ENCODE results near the gene CTNNA3. TPM values are rescaled to one million over a fixed set of nuclear protein-coding genes. Genes with fewer than 3 reads are reported as not detected.

The CTNNA3 gene
- total and polyA plus RNA-seq, 2 of the 4 experiments (the other 2 are of a cell fraction), result 0.19 to 0.90 TPM

GRCh38 chr10:66656499-66656898 is 1039.5 kb downstream of the CTNNA3 start:
- Histone ChIP-seq H4K91ac (ENCODE audit: insufficient read depth, low read depth, low read length) (no peak overlapping the region), H4K5ac (ENCODE audit: low read depth, low read length) (no peak overlapping the region), H3K18ac (ENCODE audit: low read depth, low read length) (no peak overlapping the region), H4K8ac (ENCODE audit: low read depth in 2 of 2, low read length in 2 of 2) (no peak overlapping the region), H3K14ac (replicated peaks; ENCODE audit: low read depth, low read length) (no peak overlapping the region), H3K4me1 (ENCODE audit: control insufficient read depth, insufficient read depth, low read length) (no peaks in the 10 kb centered on the region), H4K20me1 (ENCODE audit: insufficient read depth, low read length) (no peaks in the 10 kb centered on the region), H3K23ac (ENCODE audit: low read depth, low read length) (no peak overlapping the region), H3K56ac (ENCODE audit: extremely low read depth, insufficient read depth, low read length) (no peak overlapping the region), H3K9me3 (ENCODE audit: control insufficient read depth, insufficient read depth, low read length) (no peaks in the 10 kb centered on the region), H2BK5ac (ENCODE audit: low read depth, low read length, poor library complexity, severe bottlenecking) (no peak overlapping the region), H2BK15ac (ENCODE audit: low read depth, low read length) (no peak overlapping the region), H3K27me3 (ENCODE audit: control insufficient read depth, insufficient read depth, low read length) (no peaks in the 10 kb centered on the region), H2BK20ac (ENCODE audit: low read depth, low read length) (no peak overlapping the region), H2BK120ac (ENCODE audit: low read depth, low read length) (no peak overlapping the region), H3K79me1 (ENCODE audit: low read depth in 1 of 2, low read length in 2 of 2) (no peaks in the 10 kb centered on the region), H3K4me3 (ENCODE audit: insufficient read depth, low read depth, low read length) (no peak overlapping the region), H3K9me1 (ENCODE audit: insufficient read depth, low read length) (no peaks in the 10 kb centered on the region), H2AK5ac (ENCODE audit: low read depth, low read length) (no peak overlapping the region), H3K36me3 (ENCODE audit: control insufficient read depth, insufficient read depth, low read length) (no peaks in the 10 kb centered on the region), H2AFZ (replicated peaks; ENCODE audit: low read length, poor library complexity) (no peak overlapping the region), H3K4me2 (ENCODE audit: low read depth, low read length) (no peak overlapping the region), H3K27ac (ENCODE audit: insufficient read depth, low read length) (no peak overlapping the region), H3K9ac (ENCODE audit: low read depth, low read length) (no peak overlapping the region), H3K4ac (ENCODE audit: low read depth, low read length) (no peak overlapping the region), H2AK9ac (replicated peaks; ENCODE audit: low read depth, low read length, poor library complexity) (no peak overlapping the region)
- DNase-seq (no peak), ATAC-seq (ENCODE audit: low read depth) (no peak)
- intact Hi-C loops (cut with micrococcal nuclease), result no loop called here
- CTCF ChIA-PET, result no interaction called here
- dilution Hi-C loops (cut with HindIII; ENCODE audit: low sequenced_read_pairs, unreplicated experiment), result no loop called here
- BruUV-seq (replicated peaks), result no TSS peak
- in situ Hi-C loops (cut with MboI; ENCODE audit: low sequenced_read_pairs), result no loop called here
- no peak for TF ChIP-seq RAD21 (IDR thresholded peaks at IDR 0.05; ENCODE audit: low read length)
- TF ChIP-seq MAFK (IDR thresholded peaks at IDR 0.05; ENCODE audit: low read depth, low read length), result no peak
- TF ChIP-seq CHD1 (IDR thresholded peaks at IDR 0.05; ENCODE audit: low read depth, low read length), result no peak
- POLR2A ChIA-PET (ENCODE audit: unreplicated experiment), result no interaction called here
